ENCODE measurements around the gene RBMS3. TPM values are rescaled to one million over a fixed set of nuclear protein-coding genes. Genes with fewer than 3 reads are reported as not detected.

RBMS3 gene
- total RNA-seq, 4 donors from 2014 or later, result 51.5 to 76.0 (median 66.6) TPM

DNA sequence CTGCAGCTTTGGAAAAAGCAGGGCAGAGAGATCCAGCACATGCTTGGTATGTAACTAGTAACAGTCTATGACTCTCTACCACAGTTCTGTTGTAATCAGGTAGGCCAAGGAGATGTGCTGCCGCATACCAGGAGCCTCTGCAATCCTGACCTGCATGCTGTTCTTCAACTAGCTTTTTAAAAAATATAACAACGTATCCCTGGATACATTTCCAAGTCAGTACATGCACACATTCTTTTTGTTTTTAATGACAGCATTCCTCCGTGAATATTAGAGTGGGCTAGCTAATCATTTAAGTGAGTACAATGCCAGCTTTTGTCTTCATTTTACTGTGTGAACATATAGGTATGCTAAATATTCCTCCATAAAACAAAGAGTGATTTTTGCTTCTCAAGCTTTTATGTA, 437.8 kb downstream of the RBMS3 start:
- WGBS, 2 donors (ENCODE audit: low coverage in 1 of 2), result 50 to 52% methylated on average over 3 of the region's 3 CpGs
- H3K27ac ChIP-seq, result no peak overlapping the region
- no peaks in the 10 kb centered on the region for H3K36me3 ChIP-seq
- no peaks in the 10 kb centered on the region for H3K9me3 ChIP-seq
- peaks cover 0 to 8% (median 4%) of the 10 kb centered on the region in 3 donors for H3K4me1 ChIP-seq
- TF ChIP-seq EP300 (IDR thresholded peaks at IDR 0.05) (no peak), POLR2A (IDR thresholded peaks at IDR 0.05) (no peak)
- no peak for ATAC-seq
- no peak overlapping the region for H3K4me3 ChIP-seq
- H3K27me3 ChIP-seq, result no peaks in the 10 kb centered on the region

DNA sequence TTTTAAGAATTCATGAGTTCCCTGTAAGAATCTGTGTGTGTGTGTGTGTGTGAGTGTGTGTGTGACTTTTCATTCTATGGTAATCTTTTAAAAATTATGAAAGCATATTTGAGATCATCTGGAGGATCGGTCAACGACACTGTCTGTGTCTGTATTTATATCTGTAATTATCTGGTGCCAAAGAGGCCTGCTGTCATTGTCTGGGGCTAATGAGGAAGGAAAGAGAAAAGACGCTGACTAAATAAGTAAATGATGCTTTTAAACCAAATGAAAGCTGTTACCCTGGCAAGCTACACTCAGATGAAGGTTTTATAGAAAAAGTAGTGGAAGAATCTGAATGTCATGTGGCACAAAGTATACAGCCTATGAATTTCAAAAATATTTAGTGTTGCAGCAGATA, 439.8 kb downstream of the RBMS3 start:
- TF ChIP-seq, protein P1, sequence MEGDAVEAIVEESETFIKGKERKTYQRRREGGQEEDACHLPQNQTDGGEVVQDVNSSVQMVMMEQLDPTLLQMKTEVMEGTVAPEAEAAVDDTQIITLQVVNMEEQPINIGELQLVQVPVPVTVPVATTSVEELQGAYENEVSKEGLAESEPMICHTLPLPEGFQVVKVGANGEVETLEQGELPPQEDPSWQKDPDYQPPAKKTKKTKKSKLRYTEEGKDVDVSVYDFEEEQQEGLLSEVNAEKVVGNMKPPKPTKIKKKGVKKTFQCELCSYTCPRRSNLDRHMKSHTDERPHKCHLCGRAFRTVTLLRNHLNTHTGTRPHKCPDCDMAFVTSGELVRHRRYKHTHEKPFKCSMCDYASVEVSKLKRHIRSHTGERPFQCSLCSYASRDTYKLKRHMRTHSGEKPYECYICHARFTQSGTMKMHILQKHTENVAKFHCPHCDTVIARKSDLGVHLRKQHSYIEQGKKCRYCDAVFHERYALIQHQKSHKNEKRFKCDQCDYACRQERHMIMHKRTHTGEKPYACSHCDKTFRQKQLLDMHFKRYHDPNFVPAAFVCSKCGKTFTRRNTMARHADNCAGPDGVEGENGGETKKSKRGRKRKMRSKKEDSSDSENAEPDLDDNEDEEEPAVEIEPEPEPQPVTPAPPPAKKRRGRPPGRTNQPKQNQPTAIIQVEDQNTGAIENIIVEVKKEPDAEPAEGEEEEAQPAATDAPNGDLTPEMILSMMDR (IDR thresholded peaks at IDR 0.05), result no peak
- TF ChIP-seq POLR2A (IDR thresholded peaks at IDR 0.05), result no peak
- no peak for TF ChIP-seq POLR2AphosphoS5 (IDR thresholded peaks at IDR 0.05)
- TF ChIP-seq EP300 (IDR thresholded peaks at IDR 0.05), result no peak
- no peaks in the 10 kb centered on the region for H3K27me3 ChIP-seq
- H3K27ac ChIP-seq, result no peak overlapping the region
- no peaks in the 10 kb centered on the region for H3K36me3 ChIP-seq
- H3K4me3 ChIP-seq, result no peak overlapping the region
- WGBS, 2 donors (ENCODE audit: low coverage in 1 of 2), result 49 to 79% methylated on average over 2 to 3 of the region's 3 CpGs
- ATAC-seq, result no peak
- no peaks in the 10 kb centered on the region for H3K9me3 ChIP-seq
- H3K4me1 ChIP-seq, result peaks cover 0 to 8% (median 4%) of the 10 kb centered on the region in 3 donors

DNA sequence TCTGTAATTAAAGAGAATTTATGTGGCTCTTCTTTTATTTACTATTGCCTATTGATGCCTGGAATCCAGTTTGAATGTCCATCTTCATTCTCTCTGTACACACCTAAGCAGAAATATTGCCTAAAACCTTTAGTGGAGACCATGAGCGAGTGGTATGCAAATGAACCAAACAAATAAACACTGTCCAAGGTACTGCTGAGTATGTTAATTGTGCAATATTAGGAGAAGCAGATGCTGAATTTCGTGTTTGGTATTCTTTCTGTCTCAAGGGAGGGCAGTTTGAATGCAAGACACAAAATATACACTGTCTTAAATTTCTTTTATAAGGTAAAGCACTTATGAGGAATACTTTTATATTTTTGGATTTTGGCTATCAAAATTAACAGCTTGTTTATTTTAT, 440.9 kb downstream of the RBMS3 start:
- peaks cover 0 to 8% (median 4%) of the 10 kb centered on the region in 3 donors for H3K4me1 ChIP-seq
- no peak overlapping the region for H3K4me3 ChIP-seq
- no peaks in the 10 kb centered on the region for H3K36me3 ChIP-seq
- no peak for ATAC-seq
- no peaks in the 10 kb centered on the region for H3K27me3 ChIP-seq
- TF ChIP-seq POLR2A (IDR thresholded peaks at IDR 0.05) (no peak), POLR2AphosphoS5 (IDR thresholded peaks at IDR 0.05) (no peak)
- TF ChIP-seq, protein P1 (IDR thresholded peaks at IDR 0.05), result no peak
- H3K9me3 ChIP-seq, result no peaks in the 10 kb centered on the region
- 60 to 79% methylated on average over 2 of the region's 2 CpGs for WGBS, 2 donors (ENCODE audit: low coverage in 1 of 2)
- no peak overlapping the region for H3K27ac ChIP-seq

DNA sequence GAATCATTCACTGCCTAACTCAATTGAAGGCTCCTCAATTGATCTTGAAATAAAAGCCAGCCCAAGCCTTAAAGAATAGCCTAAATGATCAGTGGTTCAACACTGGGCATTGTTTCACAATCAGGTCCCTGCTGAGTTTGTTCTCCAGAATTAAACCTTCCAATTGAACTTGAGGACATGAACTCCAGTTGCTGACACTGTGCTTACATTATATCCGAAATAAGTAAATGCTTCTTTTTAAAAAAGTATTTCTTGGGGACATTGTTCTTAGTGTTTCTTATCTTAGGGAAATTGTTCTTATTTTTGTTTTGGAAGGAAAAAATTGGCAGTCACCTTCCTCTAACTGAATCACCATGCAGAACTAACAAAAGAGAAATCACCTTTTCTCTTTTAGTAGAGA, 450.2 kb downstream of the RBMS3 start:
- H3K27ac ChIP-seq, result no peak overlapping the region
- no peak overlapping the region for H3K4me3 ChIP-seq
- no peak for TF ChIP-seq EP300 (IDR thresholded peaks at IDR 0.05)
- TF ChIP-seq, protein P1 (IDR thresholded peaks at IDR 0.05), result no peak
- no peak for TF ChIP-seq POLR2A (IDR thresholded peaks at IDR 0.05)
- no peaks in the 10 kb centered on the region for H3K36me3 ChIP-seq
- peaks cover 0 to 5% (median 0%) of the 10 kb centered on the region in 3 donors for H3K4me1 ChIP-seq
- H3K27me3 ChIP-seq, result no peaks in the 10 kb centered on the region
- WGBS, 2 donors (ENCODE audit: low coverage in 1 of 2), result 22 to 30% methylated on average over 1 of the region's 1 CpG
- no peaks in the 10 kb centered on the region for H3K9me3 ChIP-seq
- no peak for ATAC-seq

DNA sequence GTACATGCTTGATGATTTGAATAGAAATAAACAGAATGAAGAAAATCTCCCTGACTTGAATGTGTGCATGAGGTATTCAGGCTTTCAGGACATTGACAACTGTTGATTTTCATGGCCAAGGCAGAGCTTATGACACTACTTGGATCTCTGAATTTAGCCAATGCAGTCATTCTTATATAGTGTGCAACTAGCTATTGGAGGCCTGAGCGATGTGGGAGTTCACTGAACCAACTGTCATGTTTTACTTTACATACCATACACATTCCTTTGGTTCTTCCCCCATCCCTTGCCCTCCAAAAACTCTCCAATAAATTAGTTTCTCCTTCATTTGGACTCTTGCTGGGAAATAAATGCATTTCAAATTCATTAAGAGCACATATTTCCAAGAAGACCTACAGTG, 460.4 kb downstream of the RBMS3 start:
- no peaks in the 10 kb centered on the region for H3K9me3 ChIP-seq
- peak overlapping the region; percentile 41 to 71 (median 56) for H3K27ac ChIP-seq
- ATAC-seq, result no peak
- H3K36me3 ChIP-seq, result no peaks in the 10 kb centered on the region
- 70 to 82% methylated on average over 1 of the region's 1 CpG for WGBS, 2 donors (ENCODE audit: low coverage in 1 of 2)
- no peak overlapping the region for H3K4me3 ChIP-seq
- no peak for TF ChIP-seq POLR2A (IDR thresholded peaks at IDR 0.05)
- no peak for TF ChIP-seq EP300 (IDR thresholded peaks at IDR 0.05)
- no peak for TF ChIP-seq POLR2AphosphoS5 (IDR thresholded peaks at IDR 0.05)
- H3K27me3 ChIP-seq, result no peaks in the 10 kb centered on the region
- H3K4me1 ChIP-seq, result peaks cover 0 to 62% (median 0%) of the 10 kb centered on the region in 3 donors

DNA sequence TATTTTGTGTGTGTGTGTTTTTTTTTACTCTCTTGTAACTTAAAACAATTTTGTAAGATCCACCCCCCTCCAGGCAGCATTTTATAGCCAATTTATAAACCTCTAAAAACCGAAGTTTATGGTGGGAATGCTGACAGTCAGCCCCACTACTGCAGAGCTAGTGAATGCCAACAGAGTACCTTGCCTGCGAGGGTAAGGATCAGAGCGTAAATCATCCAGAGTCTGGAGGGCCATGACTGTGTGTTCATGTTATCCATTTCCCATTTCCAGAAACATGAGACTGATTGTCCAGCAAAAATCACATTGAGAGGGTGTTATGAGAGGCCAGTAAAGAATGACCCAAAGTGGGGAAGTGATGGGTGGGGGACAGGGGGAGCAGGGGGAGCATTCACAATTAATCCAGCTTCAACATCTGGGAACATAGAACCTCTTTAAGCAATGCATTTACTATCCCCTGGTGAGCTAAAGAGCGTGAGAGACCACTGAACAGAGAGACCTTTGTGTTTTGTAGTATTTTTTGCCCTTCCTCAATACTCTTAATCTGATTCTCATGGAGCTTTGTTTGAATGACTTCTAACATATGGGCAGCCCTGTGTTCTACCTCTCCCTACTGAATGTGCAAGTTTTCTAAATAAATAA, 464.5 kb downstream of the RBMS3 start:
- ATAC-seq, result no peak
- Histone ChIP-seq H3K4me1 (peaks cover 0 to 60% (median 13%) of the 10 kb centered on the region in 3 donors), H3K27me3 (no peaks in the 10 kb centered on the region), H3K36me3 (no peaks in the 10 kb centered on the region), H3K4me3 (no peak overlapping the region), H3K9me3 (no peaks in the 10 kb centered on the region), H3K27ac (no peak overlapping the region)
- 63 to 81% methylated on average over 1 to 4 of the region's 4 CpGs for WGBS, 2 donors (ENCODE audit: low coverage in 1 of 2)
- TF ChIP-seq EP300 (IDR thresholded peaks at IDR 0.05) (no peak), POLR2A (IDR thresholded peaks at IDR 0.05) (no peak), POLR2AphosphoS5 (IDR thresholded peaks at IDR 0.05) (no peak)
- TF ChIP-seq, protein P1 (IDR thresholded peaks at IDR 0.05), result no peak
